Thyroid gland (tissue), 4 donors: ENCODE results near the gene NOXA1. TPM values are rescaled to one million over a fixed set of nuclear protein-coding genes. Genes with fewer than 3 reads are reported as not detected.
"Not testable (repeated sequence)": the region's sequence is repeated elsewhere in the genome, so short reads cannot be mapped to it uniquely, and the experiment has no call there.

Experiments used
- DNase-seq, 2 donors: peaks; one replicate each; pipeline ENCODE4 v3.0.0-alpha.2; 2019
- H3K27ac ChIP-seq, 3 donors: fragments of 200-600 bp; sonication (generic); 1 replicate in 2 of 3; 2 replicates in 1 of 3; pipeline ENCODE4 v1.5.1; 2016 to 2019; ENCODE audit warnings: mild to moderate bottlenecking in 1 of 3, moderate library complexity in 1 of 3
- H3K27me3 ChIP-seq: fragments of 200-600 bp; sonication (generic); one replicate; pipeline ENCODE4 v1.5.1; 2019
- H3K36me3 ChIP-seq, 2 donors: fragments of 200-600 bp; sonication (generic); one replicate each; pipeline ENCODE4 v1.5.1; 2016 to 2019
- H3K4me1 ChIP-seq, 2 donors: fragments of 200-600 bp; sonication (generic); one replicate each; pipeline ENCODE4 v1.5.1; 2017 to 2019
- H3K4me3 ChIP-seq, 3 donors: fragments of 200-600 bp; sonication (generic); replicated peaks in 1 of 3; 1 replicate in 2 of 3; 2 replicates in 1 of 3; pipeline ENCODE4 v1.5.1; 2016; ENCODE audit warnings: mild to moderate bottlenecking in 1 of 3
- H3K9me3 ChIP-seq: fragments of 200-600 bp; sonication (generic); one replicate; pipeline ENCODE4 v1.5.1; 2017
- POLR2A ChIP-seq, 2 donors: fragments of 450-650 bp; IDR thresholded peaks; one replicate each; pipeline ENCODE4 v1.6.1; 2017; ENCODE audit warnings: antibody characterized with exemption in 2 of 2, mild to moderate bottlenecking in 2 of 2, moderate library complexity in 1 of 2
- WGBS, 2 donors: methylation state at CpG; one replicate each; pipeline ENCODE4 v1.1.5; 2017; 5-methylcytosine and 5-hydroxymethylcytosine counted together
- intact Hi-C: fragments of 100-400 bp; cut with DNase I; formaldehyde crosslinking; loops from one replicate; pipeline ENCODE4 v1.15.1; 2023
- total RNA-seq, 4 donors: library from RNA; depleted of rRNA; stranded (reverse); fragments of >200 nt; gene quantifications; one replicate each; pipeline ENCODE4 v1.2.3, GENCODE V29; 2016
- TF ChIP-seq, protein P1 (sequence below), 6 experiments: fragments of 200-600 bp in 3 of 6; fragments of 450-650 bp in 3 of 6; sonication (generic) in 3 of 6; IDR thresholded peaks; one replicate each; pipeline ENCODE4 v1.5.1; 2016 to 2019; ENCODE audit warnings: antibody characterized with exemption in 6 of 6, mild to moderate bottlenecking in 2 of 6, inconsistent platforms in 1 of 6, moderate library complexity in 1 of 6

The NOXA1 gene
- total RNA-seq, 4 donors from 2014 or later = 5.4 to 16.6 (median 10.0) TPM

DNA sequence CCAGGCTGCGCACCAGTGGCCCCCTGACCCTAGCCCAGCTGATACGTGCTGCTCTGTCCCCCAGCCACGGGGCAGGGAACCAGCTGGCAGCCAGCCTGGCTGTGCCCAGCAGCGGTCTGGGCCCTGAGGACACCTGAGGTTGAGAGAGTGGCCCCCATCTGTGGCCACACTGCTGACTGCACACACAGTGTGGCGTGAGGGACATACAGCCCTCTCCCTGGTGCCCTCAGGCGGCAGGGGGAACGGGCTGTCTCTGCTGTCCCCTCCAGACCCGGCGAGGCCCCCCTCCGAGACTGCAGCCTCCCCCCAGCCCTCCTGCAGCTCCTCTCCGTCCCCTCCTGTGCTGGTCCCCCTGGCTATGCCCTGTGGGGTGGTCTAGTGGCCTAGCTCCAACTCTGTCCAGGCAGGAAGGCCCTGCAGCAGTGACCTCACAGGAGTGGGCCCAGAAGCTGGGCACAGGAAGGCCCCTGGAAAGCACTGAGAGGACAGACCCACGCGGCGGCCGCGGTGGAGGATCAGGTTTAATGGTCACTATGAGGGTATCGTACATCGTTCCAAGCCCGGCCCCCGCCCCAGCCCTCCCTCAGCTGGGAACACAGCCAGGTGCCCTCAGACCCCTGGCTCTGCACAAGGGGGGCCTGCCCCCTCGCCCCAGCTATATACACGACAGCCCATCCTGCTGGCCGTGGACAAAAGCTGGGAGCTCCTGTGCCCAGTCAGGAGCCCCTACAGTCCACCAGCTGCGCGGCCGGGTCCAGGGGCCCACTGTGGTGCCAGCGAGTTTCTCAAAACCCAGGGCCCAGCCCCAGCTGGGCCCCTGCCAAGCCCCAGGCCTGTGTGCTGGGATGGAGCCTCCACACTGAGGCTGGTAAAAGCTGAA is 24.8 kb downstream of the NOXA1 start:
- Histone ChIP-seq H3K9me3 (no peaks in the 10 kb centered on the region), H3K4me3 (no peak overlapping the region), H3K36me3 (no peaks in the 10 kb centered on the region), H3K27me3 (no peaks in the 10 kb centered on the region), H3K27ac (no peak overlapping the region), H3K4me1 (peaks cover 0 to 9% of the 10 kb centered on the region in 2 donors)
- intact Hi-C loops = no loop called here
- TF ChIP-seq POLR2A (IDR thresholded peaks at IDR 0.05) = no peak
- TF ChIP-seq, protein P1, sequence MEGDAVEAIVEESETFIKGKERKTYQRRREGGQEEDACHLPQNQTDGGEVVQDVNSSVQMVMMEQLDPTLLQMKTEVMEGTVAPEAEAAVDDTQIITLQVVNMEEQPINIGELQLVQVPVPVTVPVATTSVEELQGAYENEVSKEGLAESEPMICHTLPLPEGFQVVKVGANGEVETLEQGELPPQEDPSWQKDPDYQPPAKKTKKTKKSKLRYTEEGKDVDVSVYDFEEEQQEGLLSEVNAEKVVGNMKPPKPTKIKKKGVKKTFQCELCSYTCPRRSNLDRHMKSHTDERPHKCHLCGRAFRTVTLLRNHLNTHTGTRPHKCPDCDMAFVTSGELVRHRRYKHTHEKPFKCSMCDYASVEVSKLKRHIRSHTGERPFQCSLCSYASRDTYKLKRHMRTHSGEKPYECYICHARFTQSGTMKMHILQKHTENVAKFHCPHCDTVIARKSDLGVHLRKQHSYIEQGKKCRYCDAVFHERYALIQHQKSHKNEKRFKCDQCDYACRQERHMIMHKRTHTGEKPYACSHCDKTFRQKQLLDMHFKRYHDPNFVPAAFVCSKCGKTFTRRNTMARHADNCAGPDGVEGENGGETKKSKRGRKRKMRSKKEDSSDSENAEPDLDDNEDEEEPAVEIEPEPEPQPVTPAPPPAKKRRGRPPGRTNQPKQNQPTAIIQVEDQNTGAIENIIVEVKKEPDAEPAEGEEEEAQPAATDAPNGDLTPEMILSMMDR (IDR thresholded peaks at IDR 0.05) = no peak
- peak in 1 of 2 donors; percentile 1 for DNase-seq
- WGBS, 2 donors = 89 to 94% methylated on average over 8 to 17 of the region's 27 CpGs

DNA sequence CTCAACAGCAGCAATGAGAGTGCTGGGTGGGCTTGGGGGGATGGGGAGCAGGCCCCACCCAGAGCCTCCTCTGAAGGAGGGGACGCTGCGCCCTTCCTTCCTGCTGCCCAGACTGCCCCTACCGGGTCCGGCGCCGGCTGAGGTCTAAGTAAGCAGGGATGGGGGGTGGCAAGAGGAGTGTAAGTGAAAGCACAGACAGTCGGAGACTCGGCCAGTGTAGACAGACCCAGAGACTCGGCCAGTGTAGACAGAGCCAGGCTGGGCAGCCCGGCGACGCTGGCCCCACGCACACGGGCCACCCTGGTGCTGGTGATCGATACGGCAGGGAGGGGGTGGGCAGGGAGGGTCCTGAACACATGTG is 25.4 kb downstream of the NOXA1 start:
- no peaks in the 10 kb centered on the region for H3K36me3 ChIP-seq
- no peaks in the 10 kb centered on the region for H3K27me3 ChIP-seq
- no peak overlapping the region for H3K27ac ChIP-seq
- WGBS, 2 donors = 88 to 98% methylated on average over 10 to 13 of the region's 16 CpGs
- no peaks in the 10 kb centered on the region for H3K9me3 ChIP-seq
- H3K4me3 ChIP-seq = no peak overlapping the region
- no peak for TF ChIP-seq POLR2A (IDR thresholded peaks at IDR 0.05)
- TF ChIP-seq, protein P1 (IDR thresholded peaks at IDR 0.05) = no peak
- intact Hi-C loops = no loop called here
- peaks cover 0 to 12% of the 10 kb centered on the region in 2 donors for H3K4me1 ChIP-seq
- DNase-seq = no peak

DNA sequence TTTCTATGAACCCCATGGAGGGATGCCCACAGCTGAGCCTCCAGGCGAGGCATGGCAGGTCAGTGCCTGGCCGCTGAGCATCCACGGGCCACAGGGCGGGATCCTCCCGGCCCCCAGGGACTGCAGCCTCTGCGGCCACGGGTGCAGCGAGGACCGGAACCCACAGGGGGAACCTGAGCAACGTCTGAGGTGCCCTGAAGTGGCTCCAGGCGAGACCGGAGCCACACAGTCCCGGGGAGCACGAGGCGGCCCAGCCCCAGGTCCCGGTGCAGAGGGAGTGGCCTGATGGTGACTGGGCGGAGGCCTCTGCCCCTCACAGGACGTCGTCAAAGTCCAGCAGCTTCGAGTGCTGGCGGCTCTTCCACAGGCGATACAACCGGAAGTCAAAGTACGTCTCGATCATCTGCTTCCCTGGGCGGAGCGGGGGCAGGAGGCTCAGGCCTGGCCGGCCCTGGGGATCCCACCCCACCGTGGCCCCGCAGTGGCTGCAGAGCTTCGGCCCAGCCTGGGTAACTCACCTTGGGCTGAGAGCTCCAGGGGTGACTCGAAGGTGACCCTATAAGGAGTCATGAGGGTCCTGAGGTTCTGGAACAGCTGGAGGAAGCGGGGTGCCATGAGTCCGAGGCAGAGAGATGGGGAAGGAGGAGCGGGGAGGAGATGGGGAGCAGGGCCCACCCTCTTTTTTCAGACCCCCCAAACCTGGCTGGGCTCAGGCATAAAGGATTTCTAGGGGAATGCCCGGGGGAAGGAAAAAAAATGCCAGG is 26.1 kb downstream of the NOXA1 start:
- H3K4me3 ChIP-seq = no peak overlapping the region
- peaks cover 2 to 15% of the 10 kb centered on the region in 2 donors for H3K4me1 ChIP-seq
- DNase-seq = no peak
- H3K9me3 ChIP-seq = no peaks in the 10 kb centered on the region
- intact Hi-C loops = no loop called here
- H3K27ac ChIP-seq = no peak overlapping the region
- WGBS, 2 donors = 87 to 90% methylated on average over 25 to 36 of the region's 36 CpGs
- H3K27me3 ChIP-seq = no peaks in the 10 kb centered on the region
- TF ChIP-seq POLR2A (IDR thresholded peaks at IDR 0.05) = no peak
- no peaks in the 10 kb centered on the region for H3K36me3 ChIP-seq

DNA sequence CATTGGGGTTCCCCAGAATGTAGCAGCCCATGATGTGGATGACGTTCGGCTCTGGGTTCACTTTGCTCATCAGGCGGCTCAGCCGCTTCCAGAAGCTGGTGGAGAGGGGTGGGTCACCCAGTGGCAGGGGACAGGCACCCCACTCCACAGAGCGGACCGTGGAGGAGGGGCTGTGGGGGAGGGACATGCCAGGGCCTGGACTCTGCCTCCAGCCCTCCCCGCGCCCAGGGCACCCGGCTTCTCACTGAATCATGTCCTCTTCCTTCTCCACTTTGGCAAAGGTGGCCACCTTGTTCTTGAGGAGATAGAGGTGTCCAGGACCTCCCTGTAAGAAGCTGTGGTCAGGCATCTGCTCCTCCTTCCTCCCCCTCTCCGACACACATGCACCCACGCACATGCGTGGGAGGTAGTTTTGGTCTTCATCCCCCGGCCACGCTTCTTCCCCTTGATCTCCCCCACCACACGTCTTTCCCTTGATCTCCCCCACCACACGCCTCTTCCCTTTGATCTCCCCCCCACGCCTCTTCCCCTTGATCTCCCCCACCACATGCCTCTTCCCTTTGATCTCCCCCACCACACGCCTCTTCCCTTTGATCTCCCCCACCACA is 26.8 kb downstream of the NOXA1 start:
- Histone ChIP-seq H3K4me3 (no peak overlapping the region), H3K4me1 (peaks cover 7 to 22% of the 10 kb centered on the region in 2 donors), H3K27ac (no peak overlapping the region), H3K9me3 (no peaks in the 10 kb centered on the region), H3K36me3 (no peaks in the 10 kb centered on the region), H3K27me3 (no peaks in the 10 kb centered on the region)
- intact Hi-C loops = no loop called here
- DNase-seq = no peak
- TF ChIP-seq, protein P1 (IDR thresholded peaks at IDR 0.05) = no peak
- 89 to 92% methylated on average over 18 of the region's 18 CpGs for WGBS, 2 donors

DNA sequence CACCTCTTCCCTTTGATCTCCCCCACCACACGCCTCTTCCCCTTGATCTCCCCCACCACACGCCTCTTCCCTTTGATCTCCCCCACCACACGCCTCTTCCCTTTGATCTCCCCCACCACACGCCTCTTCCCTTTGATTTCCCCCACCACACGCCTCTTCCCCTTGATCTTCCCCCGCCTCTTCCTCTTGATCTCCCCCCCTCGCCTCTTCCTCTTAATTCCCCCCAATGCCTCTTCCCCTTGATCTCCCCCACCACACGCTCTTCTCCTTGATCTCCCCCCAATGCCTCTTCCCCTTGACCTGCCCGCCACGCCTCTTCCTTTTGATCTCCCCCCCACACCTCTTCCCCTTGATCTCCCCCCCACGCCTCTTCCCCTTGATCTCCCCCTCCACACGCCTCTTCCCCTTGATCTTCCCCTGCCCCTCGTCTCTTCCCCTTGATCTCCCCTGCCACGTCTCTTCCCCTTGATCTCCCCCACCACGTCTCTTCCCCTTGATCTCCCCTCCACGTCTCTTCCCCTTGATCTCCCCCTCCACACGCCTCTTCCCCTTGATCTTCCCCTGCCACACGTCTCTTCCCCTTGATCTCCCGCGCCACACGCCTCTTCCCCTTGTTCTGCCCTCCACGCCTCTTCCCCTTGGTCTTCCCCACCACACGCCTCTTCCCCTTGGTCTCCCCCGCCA is 27.5 kb downstream of the NOXA1 start:
- H3K4me3 ChIP-seq, H3K27ac ChIP-seq, intact Hi-C loops, H3K27me3 ChIP-seq, H3K9me3 ChIP-seq, DNase-seq, H3K36me3 ChIP-seq: not testable (repeated sequence)
- 82 to 92% methylated on average over 19 of the region's 24 CpGs for WGBS, 2 donors
- H3K4me1 ChIP-seq = peaks cover 7 to 17% of the 10 kb centered on the region in 2 donors

DNA sequence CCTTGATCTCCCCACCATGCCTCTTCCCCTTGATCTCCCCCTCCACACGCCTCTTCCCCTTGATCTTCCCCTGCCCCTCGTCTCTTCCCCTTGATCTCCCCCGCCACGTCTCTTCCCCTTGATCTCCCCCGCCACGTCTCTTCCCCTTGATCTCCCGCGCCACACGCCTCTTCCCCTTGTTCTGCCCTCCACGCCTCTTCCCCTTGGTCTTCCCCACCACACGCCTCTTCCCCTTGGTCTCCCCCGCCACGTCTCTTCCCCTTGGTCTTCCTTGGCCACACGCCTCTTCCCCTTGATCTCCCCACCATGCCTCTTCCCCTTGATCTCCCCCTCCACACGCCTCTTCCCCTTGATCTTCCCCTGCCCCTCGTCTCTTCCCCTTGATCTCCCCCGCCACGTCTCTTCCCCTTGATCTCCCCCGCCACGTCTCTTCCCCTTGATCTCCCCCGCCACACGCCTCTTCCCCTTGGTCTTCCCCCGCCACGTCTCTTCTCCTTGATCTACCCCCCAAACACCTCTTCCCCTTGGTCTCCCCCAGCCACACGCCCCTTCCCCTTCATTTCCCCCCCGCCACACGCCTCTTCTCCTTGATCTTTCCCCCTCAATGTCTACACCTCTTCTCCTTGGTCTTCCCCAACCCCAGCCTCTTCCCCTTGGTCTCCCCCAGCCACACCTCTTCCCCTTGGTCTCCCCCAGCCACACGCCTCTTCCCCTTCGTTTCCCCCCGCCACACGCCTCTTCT is 28.2 kb downstream of the NOXA1 start:
- H3K27ac ChIP-seq, H3K9me3 ChIP-seq, H3K27me3 ChIP-seq, H3K4me3 ChIP-seq, DNase-seq, H3K36me3 ChIP-seq, intact Hi-C loops: not testable (repeated sequence)
- 65 to 95% methylated on average over 6 to 7 of the region's 31 CpGs for WGBS, 2 donors
- H3K4me1 ChIP-seq = peaks cover 7 to 14% of the 10 kb centered on the region in 2 donors
